Measurements from ENCODE around the gene RIPOR2.

RIPOR2 gene

DNA sequence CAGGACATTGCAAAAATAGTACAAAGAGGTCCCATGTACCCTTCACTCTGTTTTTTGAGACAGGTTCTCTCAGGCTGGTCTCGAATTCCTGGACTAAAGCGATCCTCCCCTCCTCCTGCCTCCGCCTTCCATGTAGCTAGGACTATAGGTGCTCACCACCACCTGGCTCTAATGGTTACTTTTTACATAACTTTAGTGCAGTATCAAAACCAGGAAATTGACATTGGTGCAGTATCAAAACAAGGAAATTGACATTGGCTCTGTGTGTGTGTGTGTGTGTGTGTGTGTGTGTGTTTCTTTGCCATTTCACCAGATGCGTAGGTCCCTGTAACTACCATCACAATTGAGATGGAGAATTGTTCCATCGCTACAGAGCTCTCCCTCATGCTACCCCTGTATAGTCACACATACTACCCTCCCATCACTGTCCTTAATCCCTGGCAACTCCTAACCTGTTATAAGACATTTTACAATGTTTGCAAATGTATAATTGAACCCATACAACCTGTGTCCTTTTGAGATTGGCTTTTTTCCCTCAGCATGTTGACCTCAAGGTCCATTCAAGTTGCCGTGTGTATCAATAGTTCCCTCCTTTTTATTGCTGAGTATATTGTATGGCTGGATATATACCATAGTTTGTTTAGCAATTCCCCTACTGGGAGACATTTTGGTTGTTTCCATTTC, 28.3 kb upstream of the RIPOR2 start:
- no peak overlapping the region for H3K27ac ChIP-seq
- TF ChIP-seq CTCF (conservative IDR thresholded peaks at IDR 0.05): no peak

DNA sequence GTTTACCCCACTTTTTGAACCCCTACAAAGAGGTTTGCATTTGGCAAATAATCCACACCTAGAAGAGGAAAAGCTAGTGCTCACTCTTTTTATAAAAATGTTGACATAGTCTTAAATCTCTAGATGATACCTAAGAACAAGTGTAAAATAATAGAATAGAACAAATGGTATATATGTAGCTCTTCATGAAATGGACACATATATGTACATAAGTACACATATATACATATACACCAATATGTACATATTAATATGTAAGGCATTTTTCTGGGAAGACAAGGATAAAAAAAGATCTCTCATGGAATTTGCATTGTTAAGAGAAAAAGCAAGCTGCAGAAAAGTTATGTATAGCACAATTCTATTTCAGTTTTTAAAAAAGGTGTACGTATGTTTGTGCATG, 27.6 kb upstream of the RIPOR2 start:
- TF ChIP-seq CTCF (conservative IDR thresholded peaks at IDR 0.05): no peak
- no peak overlapping the region for H3K27ac ChIP-seq

DNA sequence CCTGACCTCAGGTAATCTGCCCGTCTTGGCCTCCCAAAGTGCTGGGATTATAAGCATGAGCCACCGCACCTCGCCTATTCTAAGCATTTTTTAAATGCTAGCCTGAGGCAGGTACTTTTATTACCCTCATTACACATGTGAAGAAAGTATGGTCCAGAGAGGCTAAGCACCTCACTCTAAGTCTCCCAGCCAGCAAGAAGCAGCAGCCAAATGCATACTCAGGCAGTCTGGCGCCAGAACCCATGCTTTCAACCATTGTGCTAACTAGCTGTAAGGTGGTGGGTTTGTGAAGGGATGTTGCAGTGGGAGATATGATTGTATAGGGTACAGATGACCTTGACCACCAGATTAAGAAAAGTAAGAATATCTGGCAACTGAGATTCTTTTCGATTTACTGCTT, 26.1 kb upstream of the RIPOR2 start:
- no peak for TF ChIP-seq CTCF (conservative IDR thresholded peaks at IDR 0.05)
- H3K27ac ChIP-seq: no peak overlapping the region

DNA sequence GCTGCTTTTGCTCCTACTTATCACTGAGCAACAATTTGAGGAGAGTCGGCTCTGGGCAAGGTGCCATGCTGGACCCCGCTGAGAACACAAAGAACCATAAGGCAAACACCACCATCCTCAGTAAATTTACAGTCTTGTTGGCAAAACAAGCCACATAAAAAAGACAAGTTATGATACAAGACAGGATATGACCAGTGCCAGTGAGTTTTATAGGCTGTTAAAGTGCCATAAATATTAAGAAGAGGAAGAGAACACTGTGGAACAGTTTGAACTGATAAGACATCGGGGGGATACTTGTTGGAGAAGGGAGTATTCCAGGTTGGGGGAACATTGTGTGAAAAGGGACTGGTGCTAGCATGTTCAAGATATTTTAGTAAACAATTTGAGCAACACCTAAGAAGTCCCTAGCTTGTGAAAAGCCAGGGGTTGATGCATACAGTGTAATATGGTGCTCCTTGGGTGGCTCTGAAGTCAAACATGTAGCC, 25.3 kb upstream of the RIPOR2 start:
- TF ChIP-seq CTCF (conservative IDR thresholded peaks at IDR 0.05): no peak
- H3K27ac ChIP-seq: peak overlapping the region; percentile 38

DNA sequence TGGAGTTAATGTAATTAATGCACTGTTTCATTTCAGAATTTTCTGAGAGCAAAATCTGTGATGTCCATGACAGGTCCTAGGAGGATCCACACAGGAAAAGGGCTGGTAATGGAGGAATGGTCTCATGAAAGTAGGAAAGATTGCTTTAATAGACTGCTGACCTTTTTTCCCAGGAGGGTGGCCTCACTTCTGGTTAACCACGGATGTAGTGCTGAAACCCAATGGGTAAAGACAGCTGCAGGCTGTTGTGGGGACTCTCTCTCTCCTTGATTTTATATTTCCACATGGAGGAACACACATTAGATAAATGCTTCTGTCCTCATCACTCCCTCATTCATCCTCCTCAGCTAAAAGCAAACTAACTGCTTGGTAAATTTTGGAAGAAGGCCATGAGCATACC, 23.6 kb upstream of the RIPOR2 start:
- TF ChIP-seq CTCF (conservative IDR thresholded peaks at IDR 0.05): no peak
- no peak overlapping the region for H3K27ac ChIP-seq

- no peak overlapping the region for H3K27ac ChIP-seq
- no peak for TF ChIP-seq CTCF (conservative IDR thresholded peaks at IDR 0.05)
These were observed 21.4 kb upstream of the RIPOR2 start for GRCh38 chr6:24957199-24957598.

DNA sequence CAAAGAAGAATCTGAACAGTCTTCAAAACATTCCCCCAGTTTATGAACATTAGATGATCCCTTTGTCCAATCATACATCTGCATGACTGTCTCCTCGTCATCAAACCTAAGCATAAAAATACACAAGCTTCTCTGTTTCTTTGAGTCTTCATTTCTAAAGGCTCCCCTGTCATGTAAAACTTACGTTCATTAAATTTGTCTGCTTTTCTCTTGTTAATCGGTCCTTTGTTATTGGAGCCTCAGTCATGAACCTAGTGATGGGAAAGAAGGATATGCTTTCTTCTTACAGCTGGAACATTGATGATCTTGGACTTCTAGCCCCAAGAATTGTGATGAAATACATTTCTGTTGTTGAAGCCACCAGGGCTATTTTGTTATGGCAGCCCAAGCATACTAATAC, 18.0 kb upstream of the RIPOR2 start:
- no peak for TF ChIP-seq CTCF (conservative IDR thresholded peaks at IDR 0.05)
- H3K27ac ChIP-seq: no peak overlapping the region

All from VCaP (cell line).